DMS 273 treated with DMSO at 0.1 percent for 48 hours (cell line): ENCODE data around the gene RABEP2.
"Not testable (repeated sequence)": the region's sequence is repeated elsewhere in the genome, so short reads cannot be mapped to it uniquely, and the experiment has no call there.

Source experiments
- DNase-seq: peaks from one replicate; lab custom pipeline; 2025; lab: John Stamatoyannopoulos, UW

Gene RABEP2, protein sequence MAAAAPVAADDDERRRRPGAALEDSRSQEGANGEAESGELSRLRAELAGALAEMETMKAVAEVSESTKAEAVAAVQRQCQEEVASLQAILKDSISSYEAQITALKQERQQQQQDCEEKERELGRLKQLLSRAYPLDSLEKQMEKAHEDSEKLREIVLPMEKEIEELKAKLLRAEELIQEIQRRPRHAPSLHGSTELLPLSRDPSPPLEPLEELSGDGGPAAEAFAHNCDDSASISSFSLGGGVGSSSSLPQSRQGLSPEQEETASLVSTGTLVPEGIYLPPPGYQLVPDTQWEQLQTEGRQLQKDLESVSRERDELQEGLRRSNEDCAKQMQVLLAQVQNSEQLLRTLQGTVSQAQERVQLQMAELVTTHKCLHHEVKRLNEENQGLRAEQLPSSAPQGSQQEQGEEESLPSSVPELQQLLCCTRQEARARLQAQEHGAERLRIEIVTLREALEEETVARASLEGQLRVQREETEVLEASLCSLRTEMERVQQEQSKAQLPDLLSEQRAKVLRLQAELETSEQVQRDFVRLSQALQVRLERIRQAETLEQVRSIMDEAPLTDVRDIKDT

DNA sequence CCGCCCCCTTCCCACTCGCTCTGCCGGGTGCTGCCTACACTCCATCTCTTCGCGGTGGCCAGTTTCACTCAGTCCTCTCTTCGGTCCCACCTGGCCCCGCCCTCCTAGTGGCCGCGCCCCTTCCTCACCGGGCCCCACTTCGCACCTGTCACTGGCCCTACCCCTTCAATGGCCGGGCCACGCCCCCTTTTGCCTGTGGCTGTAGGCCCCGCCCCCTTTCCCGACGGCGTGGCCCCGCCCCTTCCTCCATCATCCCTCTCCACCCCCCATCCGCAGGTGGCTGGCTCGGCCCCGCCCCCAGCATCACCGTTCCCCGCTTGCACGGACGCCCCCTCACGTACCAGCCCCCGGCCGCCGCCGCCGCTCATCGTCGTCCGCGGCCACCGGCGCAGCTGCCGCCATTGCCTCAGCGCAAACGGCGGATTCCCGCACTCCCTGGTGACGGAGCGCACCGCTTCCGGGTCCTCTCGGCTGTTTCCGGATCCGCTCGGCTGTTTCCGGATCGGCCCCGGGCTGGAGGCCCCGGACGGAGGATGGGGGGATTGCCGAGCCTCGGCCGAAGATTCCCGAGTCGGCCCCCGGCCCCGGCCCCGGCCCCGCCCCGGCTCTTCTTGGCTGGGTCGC lies at the start of gene RABEP2:
RABEP2 (minus strand) TSS at position 477 of the 624 bp plus-strand sequence; CDS start at position 402, 75 bp downstream.
- DNase-seq = peak; percentile 63

DNA sequence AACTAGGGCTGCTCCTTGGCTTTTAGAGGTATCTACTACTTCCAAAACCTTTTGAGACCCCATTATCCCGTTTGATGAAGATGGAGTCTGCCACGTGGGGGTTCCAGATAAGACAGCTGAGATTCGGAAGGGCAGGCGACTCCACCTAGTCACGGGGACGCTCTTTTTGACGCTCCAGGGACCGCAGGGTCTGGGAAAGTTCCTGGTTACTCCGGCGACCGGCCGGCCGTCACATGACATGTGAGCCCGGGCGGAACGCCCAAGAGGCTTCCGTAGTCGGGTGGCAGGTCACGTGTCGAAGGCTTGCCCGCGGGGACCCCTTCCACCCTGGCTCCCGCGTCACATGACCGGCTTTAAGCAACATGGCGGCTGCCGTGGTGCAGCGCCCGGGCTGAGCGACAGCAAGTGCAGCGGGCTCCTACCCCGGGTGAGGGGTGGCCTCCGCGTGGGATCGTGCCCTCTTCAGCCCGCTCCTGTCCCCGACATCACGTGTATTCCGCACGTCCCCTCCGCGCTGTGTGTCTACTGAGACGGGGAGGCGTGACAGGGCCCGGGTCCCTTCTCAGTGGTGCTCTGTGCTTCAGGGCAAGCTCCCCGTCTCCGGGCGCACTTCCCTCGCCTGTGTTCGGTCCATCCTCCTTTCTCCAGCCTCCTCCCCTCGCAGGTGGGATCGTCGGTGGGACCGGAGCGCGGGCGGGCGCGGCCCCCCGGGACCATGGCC lies 49.6 kb upstream of the RABEP2 start, which contains the start of gene SPNS1:
SPNS1 (plus strand) TSS at position 342 of the 721 bp plus-strand sequence; CDS start at position 716, 374 bp downstream.
- DNase-seq = peak; percentile 90

DNA sequence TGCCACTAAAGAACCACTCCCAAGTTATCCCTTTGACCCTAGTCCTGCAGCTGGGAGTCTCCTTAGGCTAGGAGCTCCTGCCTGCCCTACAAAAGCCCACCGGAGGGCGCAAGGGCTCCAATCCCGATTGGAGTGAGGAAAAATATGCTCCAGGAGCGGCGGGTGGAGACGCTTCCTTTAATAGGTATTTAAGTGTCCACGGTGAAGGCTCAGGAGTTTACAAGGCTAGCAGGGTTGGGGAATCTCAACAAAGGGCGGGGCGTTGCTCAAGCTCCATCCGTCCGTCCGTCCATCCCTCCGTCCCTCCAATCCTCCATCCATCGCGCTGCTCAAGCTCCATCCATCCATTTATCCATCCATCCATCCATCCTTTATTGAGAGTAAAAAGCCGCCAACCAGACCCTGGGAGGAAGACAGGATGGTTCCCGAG lies 49.0 kb upstream of the RABEP2 start:
- DNase-seq = peak; percentile 40

DNA sequence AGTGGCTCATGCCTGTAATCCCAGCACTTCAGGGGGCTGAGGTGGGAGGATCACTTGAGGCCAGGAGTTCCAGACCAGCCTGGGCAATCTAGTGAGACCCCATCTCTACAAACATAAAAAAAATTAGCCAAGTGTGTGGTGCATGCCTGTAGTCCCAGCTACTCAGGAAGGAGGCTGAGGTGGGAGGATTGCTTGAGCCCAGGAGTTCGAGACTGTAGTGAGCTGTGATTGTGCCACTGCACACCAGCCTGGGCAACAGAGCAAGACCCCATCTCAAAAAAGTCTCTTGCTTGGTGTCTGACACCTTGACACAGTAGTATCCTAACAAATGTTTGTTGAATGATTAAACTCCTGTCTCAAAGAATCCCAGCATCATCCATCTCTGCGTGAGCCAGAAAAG lies 44.7 kb upstream of the RABEP2 start:
- DNase-seq = not testable (repeated sequence)

DNA sequence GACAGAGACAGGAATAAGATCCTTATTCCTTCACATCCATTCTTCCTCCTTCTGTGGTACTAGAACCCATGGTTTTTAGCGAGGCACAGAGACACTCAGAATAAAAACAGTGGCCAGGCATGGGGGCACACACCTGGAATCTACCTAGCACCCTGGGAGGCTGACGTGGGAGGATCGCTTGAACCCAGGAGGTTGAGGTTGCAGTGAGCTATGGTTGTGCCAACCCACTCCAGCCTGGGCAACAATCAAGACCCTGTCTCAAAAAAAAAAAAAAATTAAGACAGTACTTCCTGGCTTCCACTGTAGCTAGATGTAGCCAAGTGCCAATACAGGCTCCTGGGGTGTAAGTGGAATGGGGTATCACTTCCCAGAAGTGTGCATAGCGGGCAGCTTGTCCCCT lies 42.1 kb upstream of the RABEP2 start:
- DNase-seq = no peak

DNA sequence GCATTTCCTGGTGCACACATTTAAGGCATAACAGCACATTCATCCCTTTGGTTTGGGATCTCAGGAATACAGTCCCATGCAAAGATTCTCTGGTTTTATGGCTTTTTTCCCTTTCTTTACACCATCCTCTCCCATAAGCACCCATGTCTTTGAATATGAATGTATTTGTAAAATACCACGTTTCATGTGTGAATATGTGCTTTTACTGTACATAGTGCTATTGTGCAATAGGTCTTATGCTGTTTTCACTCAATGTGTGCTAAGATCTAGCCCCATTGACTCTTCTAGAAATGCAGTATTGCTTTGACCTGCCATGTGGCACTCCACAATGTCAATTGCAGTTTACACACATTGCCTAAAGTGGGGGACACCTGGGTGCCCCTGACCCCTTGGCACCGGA lies 39.5 kb upstream of the RABEP2 start:
- DNase-seq = no peak

DNA sequence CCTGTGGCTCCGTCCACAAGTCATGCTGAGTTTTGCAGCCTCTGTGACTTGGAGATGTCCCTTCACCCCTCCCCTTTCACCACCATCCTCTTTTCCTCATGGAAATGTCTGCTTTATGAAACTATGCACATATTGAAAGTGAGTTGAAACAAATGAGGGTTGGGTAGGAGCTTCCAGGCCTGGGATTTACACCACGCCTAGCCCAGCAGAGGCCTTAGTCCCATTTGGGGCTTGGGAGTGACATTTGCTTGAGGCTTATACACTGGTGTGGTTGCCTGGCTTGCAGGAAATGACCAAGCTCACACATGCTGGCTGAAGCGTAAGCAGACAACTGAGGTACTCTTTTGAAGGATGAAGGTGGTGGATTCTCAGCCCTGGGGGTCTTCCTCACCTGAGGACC lies 39.0 kb upstream of the RABEP2 start:
- no peak for DNase-seq

DNA sequence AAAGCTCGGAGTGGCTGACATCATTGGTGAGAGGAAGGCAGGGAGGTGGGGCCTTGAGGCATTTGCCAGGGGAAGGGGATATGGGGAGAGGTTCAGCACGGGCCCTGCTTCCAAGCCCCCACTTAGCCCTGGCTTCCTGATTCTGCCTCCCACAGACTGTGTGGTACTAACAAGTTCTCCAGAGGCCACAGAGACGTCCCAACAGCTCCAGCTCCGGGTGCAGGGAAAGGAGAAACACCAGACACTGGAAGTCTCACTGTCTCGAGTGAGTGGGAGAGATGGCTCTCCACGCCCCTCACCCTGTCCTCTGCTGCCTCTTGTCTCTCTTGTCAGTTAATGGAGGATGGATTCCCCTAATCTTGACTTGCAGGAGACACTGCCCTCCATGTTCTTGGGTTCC lies 33.8 kb upstream of the RABEP2 start:
- no peak for DNase-seq

DNA sequence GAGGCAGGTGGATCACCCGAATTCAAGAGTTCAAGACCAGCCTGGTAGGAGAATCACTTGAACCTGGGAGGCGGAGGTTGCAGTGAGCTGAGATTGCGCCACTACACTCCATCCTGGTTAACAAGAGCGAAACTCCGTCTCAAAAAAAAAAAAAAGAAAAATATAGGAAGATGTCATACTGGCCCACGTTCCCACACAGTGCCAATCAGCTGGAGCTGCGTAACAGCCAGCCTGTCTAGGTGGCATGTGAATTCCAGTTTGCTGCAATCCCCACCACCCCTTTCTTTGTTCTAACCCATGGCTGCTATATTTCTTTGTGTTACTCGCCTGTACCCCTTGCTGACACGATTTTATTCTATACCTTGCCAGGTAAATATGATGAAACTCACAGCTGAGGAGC lies 33.2 kb upstream of the RABEP2 start:
- no peak for DNase-seq

DNA sequence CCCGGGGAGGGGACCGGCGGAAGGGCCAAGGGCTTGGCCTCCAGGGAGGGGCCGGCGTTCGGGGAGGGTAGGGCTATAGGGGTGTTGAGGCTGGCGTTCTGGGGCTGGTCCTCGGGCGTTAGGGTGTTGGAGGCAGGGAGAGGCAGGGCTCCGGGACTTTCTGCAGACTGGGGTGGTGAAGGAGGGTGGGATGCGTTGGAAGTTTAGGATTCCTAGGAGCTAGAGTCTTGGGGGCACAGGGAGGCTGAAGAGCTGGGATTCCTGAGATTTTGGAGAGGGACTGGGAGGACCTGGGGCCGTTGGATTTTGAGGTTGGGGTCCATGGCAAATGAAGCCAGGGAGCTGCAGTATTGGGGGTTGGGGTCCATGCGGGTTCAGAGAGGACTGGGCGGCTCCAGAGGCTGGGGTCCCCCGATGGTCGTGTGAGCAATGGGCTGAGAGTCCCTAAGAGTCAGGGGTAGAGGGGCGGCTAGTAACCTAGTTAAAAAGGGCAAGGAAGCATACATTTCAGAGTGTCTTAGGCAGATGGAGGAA lies 26.4 kb upstream of the RABEP2 start:
- no peak for DNase-seq

DNA sequence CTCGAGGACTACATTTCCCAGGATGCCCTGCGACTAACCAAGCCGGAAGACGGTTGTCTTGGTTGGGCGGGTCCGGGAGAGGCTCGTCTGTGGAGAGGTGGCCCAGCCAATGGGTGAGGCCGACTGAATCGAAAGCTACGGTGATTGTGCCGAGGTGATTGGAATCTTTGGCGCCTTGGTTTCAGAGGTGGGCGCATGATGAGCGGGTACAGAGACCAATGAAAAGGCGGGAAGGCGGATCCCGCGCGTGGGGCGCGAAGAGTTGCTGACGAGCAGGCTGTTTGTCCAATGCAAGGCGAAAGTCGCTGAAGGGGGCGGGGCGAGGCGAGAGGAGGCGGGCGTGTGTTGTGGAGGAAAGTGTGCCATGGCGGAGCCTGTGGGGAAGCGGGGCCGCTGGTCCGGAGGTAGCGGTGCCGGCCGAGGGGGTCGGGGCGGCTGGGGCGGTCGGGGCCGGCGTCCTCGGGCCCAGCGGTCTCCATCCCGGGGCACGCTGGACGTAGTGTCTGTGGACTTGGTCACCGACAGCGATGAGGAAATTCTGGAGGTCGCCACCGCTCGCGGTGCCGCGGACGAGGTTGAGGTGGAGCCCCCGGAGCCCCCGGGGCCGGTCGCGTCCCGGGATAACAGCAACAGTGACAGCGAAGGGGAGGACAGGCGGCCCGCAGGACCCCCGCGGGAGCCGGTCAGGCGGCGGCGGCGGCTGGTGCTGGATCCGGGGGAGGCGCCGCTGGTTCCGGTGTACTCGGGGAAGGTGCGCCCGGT lies 25.8 kb upstream of the RABEP2 start, which contains the start of gene NFATC2IP:
NFATC2IP (plus strand) TSS at position 290 of the 762 bp plus-strand sequence; CDS start at position 365, 75 bp downstream.
- peak; percentile 100 for DNase-seq

DNA sequence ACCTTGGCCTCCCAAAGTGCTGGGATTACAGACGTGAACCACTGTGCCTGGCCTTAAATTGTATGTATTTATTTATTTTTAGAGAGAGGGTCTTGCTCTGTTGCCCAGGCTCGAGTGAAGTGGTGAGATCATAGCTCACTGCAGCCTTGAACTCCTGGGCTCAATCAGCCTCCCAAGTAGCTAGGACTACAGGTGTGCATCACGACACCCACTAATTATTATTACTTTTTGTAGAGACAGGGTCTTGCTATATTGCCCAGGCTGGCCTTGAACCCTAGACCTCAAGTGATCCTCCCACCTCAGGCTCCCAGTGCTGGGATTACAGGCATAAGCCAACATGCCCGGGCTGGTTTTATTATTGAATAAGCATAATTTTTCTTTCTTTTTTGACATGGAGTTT lies 21.6 kb upstream of the RABEP2 start:
- no peak for DNase-seq

DNA sequence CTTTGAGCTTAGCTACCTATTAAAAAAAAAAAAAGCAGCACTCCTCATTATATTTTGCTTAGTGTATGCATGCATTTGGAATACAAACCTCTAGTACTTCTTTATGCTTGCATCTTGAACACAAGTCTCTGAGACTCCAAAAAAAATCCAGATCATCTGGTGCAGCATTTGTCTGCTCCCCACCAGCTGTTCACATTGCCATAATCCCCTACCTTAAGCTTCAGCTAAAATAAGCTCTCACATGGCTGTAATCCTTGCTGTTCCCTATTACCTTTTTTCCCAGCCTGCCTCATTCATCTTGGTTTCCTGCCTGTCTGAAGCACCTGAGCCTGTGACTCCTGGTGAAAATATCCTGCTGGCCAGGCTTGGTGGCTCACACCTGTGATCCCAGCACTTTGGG lies 18.2 kb upstream of the RABEP2 start:
- DNase-seq = no peak

DNA sequence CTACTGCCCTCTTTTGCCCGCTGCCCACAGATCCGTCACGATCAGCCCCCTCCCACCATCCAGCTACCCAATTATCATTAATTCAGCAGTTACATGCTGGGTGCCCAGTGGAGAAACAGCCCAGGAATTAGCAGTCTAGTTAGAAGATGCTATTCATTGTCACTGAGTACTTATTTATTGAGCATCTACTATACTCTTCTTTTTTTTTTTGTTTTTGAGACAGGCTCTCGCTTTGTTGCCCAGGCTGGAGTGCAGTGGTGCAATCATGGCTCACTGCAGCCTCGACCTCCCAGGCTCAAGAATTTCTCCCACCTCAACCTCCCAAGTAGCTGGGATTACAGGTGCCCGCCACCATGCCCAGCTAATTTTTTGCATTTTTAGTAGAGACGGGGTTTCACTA lies 14.8 kb upstream of the RABEP2 start:
- not testable (repeated sequence) for DNase-seq

DNA sequence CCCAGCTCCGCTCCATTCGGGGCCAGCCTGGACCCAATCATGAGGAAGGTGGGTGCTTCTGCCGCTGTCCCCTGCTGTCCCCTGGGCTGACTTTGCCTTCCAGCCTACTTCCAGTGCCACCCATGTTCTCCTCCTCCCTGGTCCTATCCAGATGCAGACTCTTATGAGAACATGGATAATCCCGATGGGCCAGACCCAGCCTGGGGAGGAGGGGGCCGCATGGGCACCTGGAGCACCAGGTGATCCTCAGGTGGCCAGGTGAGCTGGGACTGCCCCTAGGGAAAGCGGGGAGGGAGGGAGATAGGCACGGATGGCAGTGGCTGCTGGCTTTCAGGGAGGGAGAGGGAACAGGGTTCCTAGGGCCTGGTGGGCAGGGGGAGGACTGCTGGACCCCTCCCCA lies 13.7 kb upstream of the RABEP2 start:
- no peak for DNase-seq

DNA sequence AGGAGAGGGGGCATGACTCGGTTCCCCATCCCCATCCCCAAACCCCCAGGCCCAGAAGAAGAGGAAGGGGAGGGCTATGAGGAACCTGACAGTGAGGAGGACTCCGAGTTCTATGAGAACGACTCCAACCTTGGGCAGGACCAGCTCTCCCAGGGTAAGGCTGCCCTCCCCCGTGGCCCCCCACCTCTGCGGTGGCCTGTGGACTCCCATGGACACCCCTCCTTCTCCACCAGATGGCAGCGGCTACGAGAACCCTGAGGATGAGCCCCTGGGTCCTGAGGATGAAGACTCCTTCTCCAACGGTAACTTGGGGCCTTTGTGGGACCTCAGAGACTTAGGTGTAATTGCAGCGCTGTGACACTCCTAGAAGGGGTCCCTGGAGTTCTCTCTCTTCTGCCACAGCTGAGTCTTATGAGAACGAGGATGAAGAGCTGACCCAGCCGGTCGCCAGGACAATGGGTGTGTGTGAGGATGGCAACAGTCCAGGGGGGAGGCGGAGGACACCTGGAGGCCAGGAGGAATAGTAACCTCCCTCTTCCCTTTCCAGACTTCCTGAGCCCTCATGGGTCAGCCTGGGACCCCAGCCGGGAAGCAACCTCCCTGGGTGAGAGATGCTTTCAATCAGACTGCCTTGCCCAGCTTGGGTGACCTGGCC lies 12.3 kb upstream of the RABEP2 start:
- DNase-seq = no peak

DNA sequence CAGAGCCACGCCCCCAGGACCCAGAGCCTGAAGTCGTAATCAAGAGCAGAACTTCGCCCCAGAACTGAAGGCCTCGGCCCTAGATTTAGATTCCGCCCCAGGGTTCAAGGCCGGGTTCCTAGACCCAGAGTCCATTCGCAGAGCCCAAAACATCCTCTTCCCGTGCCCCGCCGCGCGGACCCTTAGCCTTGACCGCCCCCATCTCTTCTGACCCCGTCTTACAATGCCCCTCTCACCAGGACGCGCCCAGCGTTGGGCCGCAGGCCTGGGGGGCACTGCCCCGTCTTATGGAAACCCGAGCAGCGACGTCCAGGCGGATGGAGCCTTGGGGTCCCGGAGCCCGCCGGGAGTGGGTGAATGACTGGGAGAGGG lies 11.7 kb upstream of the RABEP2 start:
- DNase-seq = no peak

DNA sequence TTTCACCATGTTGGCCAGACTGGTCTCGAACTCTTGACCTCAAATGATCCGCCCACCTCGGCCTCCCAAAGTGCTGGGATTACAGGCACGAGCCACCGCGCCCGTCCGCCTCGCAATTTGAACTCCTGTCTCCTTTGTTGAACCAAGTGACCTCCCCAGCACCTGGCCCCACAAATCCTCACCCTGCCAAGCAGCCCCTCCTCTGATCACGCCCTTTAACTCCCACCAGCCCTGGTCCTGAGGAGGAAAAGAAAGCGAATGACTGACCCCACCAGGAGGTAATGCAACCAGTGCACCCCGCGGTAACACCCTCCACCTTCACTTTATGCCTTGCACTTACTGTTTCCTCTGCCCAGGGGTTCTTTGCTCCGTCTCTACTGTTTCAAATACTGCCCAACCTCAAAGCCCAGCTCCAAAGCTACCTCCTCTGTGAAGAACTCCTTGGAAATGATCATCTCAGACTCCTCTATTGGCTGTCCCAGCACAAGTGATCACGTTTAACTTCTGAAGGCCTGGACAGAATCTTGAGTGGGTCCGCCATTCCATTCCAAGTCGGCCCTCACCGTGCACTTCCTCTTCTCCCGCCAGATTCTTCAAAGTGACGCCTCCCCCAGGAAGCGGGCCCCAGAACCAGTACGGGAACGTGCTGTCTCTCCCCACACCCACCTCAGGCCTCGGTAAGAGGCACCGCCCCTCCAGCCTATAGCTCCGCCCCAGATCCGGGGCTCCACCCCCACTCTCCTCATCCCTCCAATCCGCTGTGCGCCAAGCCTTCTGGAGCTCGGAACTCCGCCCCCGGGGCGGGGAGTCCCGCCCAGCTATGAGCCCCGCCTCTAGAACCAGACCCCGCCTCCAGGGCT lies 11.1 kb upstream of the RABEP2 start:
- no peak for DNase-seq

DNA sequence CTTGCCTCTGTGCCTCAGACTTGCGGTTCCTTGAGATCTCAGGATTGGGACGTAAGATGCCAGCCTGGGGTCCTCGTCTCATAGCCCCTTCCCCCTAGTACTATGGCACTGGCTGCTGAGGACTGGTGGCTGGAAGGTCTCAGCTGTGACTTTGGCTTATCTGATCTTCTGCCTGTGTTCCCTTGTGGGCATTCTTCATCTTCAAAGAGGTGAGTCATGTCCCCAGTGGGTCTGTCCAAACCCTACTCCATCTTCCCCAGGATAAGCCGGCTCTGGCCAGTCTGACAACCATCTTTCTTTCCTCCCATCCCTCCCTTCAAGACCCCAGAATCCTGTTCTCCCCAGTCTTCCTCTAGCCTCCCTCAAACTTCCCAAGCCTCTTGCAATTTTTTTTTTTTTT lies 10.3 kb upstream of the RABEP2 start:
- no peak for DNase-seq

DNA sequence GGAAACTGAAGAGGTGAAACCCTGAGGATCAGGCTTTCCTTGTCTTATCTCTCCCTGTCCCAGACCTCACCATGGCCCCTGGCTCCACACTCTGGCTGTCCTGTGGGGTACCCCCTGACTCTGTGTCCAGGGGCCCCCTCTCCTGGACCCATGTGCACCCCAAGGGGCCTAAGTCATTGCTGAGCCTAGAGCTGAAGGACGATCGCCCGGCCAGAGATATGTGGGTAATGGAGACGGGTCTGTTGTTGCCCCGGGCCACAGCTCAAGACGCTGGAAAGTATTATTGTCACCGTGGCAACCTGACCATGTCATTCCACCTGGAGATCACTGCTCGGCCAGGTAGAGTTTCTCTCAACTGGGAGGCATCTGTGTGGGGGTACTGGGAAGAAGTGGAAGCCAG lies 8.1 kb upstream of the RABEP2 start:
- no peak for DNase-seq
